GM19452 (cell line): ENCODE results near the gene PODXL2.
"Not testable (repeated sequence)": the region's sequence is repeated elsewhere in the genome, so short reads cannot be mapped to it uniquely, and the experiment has no call there.

Experiments used
- ATAC-seq: cut with Tn5 transposase; IDR thresholded peaks from one replicate; pipeline ENCODE4 v1.9.1; 2021; ENCODE audit not compliant: unreplicated experiment

The PODXL2 gene

DNA sequence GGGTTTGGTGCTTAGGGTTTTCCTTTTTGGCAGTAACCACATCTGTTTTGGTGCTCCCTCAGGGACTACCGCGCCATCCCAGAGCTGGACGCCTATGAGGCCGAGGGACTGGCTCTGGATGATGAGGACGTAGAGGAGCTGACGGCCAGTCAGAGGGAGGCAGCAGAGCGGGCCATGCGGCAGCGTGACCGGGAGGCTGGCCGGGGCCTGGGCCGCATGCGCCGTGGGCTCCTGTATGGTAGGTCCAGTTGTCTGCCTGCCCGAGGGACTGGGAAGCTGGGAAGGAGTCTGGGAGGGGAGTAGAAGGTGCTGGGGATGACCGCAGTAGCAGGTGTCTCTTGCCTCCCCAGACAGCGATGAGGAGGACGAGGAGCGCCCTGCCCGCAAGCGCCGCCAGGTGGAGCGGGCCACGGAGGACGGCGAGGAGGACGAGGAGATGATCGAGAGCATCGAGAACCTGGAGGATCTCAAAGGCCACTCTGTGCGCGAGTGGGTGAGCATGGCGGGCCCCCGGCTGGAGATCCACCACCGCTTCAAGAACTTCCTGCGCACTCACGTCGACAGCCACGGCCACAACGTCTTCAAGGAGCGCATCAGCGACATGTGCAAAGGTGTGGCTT is 24.3 kb upstream of the PODXL2 start:
- ATAC-seq = no peak

DNA sequence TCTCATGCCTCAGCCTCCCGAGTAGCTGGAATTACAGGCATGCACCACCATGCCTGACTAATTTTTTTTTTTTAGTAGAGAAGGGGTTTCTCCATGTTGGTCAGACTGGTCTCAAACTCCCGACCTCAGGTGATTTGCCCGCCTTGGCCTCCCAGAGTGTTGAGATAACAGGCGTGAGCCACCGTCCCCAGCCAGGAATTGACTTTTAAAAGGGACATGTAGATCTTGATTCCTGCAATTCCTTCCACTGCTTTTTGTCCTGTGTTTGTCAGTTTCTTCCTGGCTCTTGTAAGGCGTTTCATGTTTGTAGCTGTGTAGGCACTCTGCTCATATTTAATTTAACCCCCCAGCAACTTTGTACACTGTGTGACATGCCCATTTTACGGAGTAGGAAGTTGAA is 23.4 kb upstream of the PODXL2 start:
- ATAC-seq = not testable (repeated sequence)

DNA sequence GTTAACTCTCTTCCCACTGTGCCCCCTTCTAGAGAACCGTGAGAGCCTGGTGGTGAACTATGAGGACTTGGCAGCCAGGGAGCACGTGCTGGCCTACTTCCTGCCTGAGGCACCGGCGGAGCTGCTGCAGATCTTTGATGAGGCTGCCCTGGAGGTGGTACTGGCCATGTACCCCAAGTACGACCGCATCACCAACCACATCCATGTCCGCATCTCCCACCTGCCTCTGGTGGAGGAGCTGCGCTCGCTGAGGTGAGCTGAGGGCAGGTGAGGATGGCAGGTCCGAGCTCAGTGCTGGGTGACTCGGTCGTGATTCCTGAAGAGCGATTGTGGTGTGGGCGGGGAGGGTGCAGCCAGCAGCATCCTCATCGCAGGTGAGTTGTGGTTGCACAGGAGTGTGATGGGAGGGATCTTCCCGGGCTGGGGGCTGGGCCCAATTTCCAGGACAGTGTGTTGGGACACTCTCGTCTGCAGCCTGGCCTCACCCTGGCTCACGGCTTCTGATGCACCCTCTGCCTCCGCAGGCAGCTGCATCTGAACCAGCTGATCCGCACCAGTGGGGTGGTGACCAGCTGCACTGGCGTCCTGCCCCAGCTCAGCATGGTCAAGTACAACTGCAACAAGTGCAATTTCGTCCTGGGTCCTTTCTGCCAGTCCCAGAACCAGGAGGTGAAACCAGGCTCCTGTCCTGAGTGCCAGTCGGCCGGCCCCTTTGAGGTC is 22.7 kb upstream of the PODXL2 start:
- ATAC-seq = no peak

DNA sequence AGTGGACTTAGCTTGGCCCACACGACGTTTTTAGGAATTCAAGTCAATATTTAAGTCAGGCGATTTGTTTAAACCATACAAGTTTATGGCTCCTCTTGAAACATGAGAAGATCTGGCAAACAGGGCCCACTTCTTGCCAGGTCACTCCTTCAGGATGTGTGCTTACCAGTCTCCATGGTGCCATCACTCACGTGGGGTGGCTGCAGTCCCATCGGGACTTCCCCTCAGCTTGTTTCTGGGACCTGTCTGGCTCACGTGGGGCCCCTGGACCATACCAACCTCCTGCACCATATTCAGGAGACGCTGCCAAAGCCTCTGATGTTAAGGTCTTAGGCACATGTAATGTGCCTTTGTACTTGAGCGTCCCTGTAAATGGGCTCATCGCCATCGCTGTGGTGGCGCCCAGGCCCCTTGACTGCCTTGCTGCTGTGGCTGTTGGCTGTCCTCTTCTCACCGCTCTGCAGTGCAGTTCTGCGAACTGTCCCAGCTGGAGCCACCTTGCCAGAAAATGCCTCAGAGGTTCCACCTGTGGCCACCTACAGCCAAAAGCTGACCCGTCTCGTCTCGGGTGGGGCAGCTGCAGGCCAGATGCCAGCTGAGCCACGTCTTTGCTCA is 21.9 kb upstream of the PODXL2 start:
- ATAC-seq = no peak

GRCh38 chr3:127607675-127608361 is 21.2 kb upstream of the PODXL2 start:
- ATAC-seq = no peak

DNA sequence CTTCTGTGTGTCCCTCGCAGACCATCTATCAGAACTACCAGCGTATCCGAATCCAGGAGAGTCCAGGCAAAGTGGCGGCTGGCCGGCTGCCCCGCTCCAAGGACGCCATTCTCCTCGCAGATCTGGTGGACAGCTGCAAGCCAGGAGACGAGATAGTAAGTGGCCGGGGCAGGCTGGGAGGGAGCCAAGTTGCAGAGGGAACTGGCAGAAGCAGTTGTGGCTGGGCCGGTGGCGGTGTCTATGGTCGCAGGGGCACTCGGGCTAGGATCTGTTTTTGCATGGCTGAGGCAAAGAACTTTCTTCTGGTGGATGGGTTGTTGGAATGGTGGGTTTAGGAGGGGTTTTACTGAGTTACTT is 20.6 kb upstream of the PODXL2 start:
- no peak for ATAC-seq

DNA sequence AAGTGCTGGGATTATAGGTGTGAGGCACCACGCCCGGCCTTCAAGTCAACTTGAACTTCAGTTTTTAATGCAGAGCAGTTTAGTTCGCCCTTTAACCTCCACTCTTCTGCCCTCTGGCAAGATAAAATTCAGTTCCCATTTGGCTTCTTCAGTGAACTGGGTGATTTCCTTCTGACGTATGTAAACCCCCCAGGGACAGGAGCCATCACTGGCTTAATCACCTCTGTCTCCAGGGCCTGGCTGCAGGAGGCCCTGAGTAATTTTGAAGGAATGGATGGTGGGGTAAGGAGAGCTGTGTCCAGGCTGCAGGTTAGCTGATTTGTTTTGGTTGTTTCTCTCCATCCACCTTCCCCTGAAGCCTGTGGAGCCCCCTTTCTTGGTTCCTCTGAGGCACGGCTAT is 18.9 kb upstream of the PODXL2 start:
- ATAC-seq = no peak

- ATAC-seq = no peak
Measured at GRCh38 chr3:127611251-127611650, 17.7 kb upstream of the PODXL2 start.

DNA sequence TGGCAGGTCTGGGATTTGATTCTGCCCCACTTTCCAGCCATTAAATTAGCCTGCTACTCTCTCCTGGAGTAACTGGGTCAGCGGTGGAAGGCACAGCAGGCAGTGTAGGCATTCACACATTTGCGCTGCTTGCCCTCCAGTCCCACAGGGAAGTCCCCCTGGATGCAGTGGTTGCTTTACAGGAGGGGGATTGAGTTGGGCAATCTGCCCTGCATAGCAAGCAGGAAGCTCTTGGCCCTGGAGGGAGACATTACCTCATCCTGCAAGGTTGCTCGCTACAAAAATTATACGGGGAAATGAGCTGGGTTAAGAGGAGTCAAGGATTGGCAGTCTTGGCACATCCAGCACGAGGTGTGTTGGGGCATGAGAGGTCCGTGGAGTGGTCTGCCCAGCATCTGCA is 16.0 kb upstream of the PODXL2 start:
- no peak for ATAC-seq

DNA sequence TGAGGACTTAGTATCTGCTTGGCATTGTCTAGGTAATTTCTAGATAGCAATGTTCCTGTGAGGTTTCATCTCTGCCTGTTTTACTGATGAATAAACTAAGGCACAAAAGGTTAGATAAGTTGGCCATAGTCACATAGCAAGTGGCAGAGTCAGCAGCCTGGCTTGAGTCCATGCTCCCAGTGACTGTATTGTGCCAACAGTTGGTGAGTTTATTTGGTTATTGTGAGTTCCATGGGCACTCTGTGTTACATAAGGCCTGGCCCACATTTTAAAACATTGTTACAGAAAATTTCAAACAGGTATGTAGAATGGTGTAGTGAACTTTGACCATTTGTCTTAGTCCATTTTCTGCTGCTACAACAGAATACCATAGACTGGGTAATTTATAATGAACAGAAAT is 15.6 kb upstream of the PODXL2 start:
- ATAC-seq = no peak

- no peak for ATAC-seq
Measured at GRCh38 chr3:127614928-127615589, 13.9 kb upstream of the PODXL2 start.

GRCh38 chr3:127615631-127616305 is 13.2 kb upstream of the PODXL2 start:
- ATAC-seq = no peak

GRCh38 chr3:127616836-127617605 is 12.0 kb upstream of the PODXL2 start:
- no peak for ATAC-seq

DNA sequence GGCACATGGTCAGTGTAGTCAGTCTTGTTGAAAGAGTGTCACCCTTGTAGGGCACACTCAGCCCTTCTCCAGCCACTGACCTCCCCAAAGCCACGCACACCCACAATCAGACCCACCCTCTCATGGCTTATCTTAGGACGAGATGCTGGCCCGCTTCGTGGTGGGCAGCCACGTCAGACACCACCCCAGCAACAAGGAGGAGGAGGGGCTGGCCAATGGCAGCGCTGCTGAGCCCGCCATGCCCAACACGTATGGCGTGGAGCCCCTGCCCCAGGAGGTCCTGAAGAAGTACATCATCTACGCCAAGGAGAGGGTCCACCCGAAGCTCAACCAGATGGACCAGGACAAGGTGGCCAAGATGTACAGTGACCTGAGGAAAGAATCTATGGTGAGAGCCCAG is 10.1 kb upstream of the PODXL2 start:
- no peak for ATAC-seq

- no peak for ATAC-seq
Measured at GRCh38 chr3:127620637-127621375, 8.2 kb upstream of the PODXL2 start.

GRCh38 chr3:127622031-127622430 is 7.0 kb upstream of the PODXL2 start:
- ATAC-seq = no peak

DNA sequence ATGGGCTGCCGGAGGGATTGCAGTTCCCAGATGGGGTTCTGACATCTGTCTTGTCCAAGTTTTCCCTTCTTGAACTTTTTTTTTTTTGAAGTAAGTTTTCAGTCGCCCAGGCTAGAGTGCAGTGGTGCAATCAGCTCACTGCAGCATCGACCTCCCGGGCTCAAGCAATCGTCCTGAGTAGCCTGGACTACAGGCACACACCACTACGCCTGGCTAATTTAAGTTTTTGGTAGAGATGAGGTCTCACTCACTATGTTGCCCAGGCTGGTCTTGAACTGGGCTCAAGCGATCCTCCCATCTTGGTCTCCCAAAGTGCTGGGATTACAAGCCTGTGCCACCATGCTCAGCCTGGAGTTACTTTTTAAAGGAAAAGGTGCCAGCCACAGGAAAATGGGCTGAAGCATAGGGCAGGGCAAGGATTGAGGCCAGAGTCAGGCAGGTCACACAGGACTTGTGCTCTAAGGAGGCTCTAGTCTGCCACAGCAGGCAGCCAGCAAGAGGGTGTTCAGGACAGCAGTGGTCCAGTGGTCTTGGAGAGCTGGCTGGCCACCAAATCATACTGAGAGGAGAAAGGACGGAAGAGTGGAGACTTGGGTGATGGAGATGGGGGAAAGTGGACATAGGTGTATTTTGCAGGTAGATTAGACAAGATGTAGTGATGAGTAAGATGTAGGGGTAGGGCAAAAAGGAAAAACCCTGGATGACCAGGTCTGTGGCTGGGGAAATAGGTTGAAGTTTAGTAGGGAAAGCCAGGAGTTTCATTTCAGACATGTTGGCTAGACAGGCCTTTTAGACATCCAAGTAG is 6.0 kb upstream of the PODXL2 start:
- no peak for ATAC-seq

GRCh38 chr3:127624063-127624462 is 4.9 kb upstream of the PODXL2 start:
- no peak for ATAC-seq

DNA sequence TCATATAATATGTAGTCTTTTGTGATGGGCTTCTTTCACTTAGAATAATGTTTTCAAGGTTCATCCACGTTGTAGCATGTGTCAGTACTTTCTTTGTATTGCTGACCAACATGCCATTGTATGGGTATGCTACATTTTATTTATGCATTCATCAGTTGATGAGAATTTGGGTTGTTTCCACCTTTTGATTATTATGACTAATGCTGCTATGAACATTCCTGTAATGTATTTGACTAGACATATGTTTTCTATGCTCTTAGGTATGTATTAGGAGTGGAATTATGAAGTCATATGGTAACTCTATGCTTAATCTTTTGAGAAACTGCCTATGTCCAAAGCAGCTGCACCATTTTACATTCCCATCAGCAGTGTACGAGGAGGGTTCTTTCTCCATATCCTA is 3.2 kb upstream of the PODXL2 start:
- ATAC-seq = no peak
